Endothelial cell of umbilical vein (primary cell): Measurements from ENCODE around the gene PLD2. TPM values are rescaled to one million over a fixed set of nuclear protein-coding genes. Genes with fewer than 3 reads are reported as not detected.
"Not testable (repeated sequence)": the region's sequence is repeated elsewhere in the genome, so short reads cannot be mapped to it uniquely, and the experiment has no call there.

Experiments
- BruUV-seq: library from RNA; stranded (reverse); fragments of 400-500 nt; replicated peaks from 2 replicates; lab custom pipeline; 2021; lab: Mats Ljungman, UMichigan
- CTCF ChIA-PET: fragments of 300-600, 350-600 bp; sonication (Branson Sonifier 250); formaldehyde crosslinking; loops from one replicate; lab custom pipeline; 2021; ENCODE audit warnings: antibody characterized with exemption, inconsistent platforms; lab: Charles Lee
- POLR2A ChIA-PET: fragments of 300-600, 350-600 bp; sonication (Branson Sonifier 250); formaldehyde crosslinking; loops from one replicate; lab custom pipeline; 2021; ENCODE audit warnings: antibody characterized with exemption, inconsistent platforms; lab: Charles Lee
- DNase-seq: peaks from one replicate; pipeline ENCODE4 v3.0.0-alpha.2; 2011; ENCODE audit warnings: low read depth, low spot score
- FAIRE-seq: peaks from 2 replicates; lab custom pipeline; 2011; peaks lifted over from hg19 to GRCh38; lab: Jason Lieb, UNC
- H2AFZ ChIP-seq: 2 replicates; pipeline ENCODE4 v1.6.0; 2012; ENCODE audit warnings: low read depth, low read length, control low read depth, inconsistent platforms
- H3K27ac ChIP-seq: 2 replicates; pipeline ENCODE4 v1.5.1; 2011; ENCODE audit warnings: low read depth, mild to moderate bottlenecking, control low read depth, low read length, moderate library complexity; ENCODE audit not compliant: insufficient read depth
- H3K27me3 ChIP-seq, 2 experiments: 2 replicates each; pipeline versions ENCODE4 v1.6.0 to v1.6.1; 2011; ENCODE audit warnings: low read length in 2 of 2, mixed read lengths in 1 of 2; ENCODE audit not compliant: control insufficient read depth in 2 of 2, insufficient read depth in 2 of 2
- H3K36me3 ChIP-seq, 2 experiments: 2 replicates in 1 of 2; 3 replicates in 1 of 2; pipeline ENCODE4 v1.5.1; 2011; ENCODE audit warnings: low read length in 2 of 2, mild to moderate bottlenecking in 1 of 2, moderate library complexity in 1 of 2; ENCODE audit not compliant: control insufficient read depth in 2 of 2, insufficient read depth in 2 of 2; ENCODE audit errors: extremely low read depth in 1 of 2
- H3K4me1 ChIP-seq: 3 replicates; pipeline ENCODE4 v1.5.1; 2011; ENCODE audit warnings: mild to moderate bottlenecking, low read length; ENCODE audit not compliant: control insufficient read depth, insufficient read depth; ENCODE audit errors: extremely low read depth
- H3K4me2 ChIP-seq: 2 replicates; pipeline ENCODE4 v1.6.1; 2011; ENCODE audit warnings: low read length, control low read depth, mixed read lengths; ENCODE audit not compliant: insufficient read depth
- H3K4me3 ChIP-seq, 3 experiments: fragments of 200-600 bp in 1 of 3; sonication (generic), shearing (Covaris generic) in 1 of 3; replicated peaks in 1 of 3; 2 replicates each; pipeline ENCODE4 v1.5.1; 2011 to 2016; ENCODE audit warnings: control low read depth in 3 of 3, low read length in 3 of 3, mild to moderate bottlenecking in 2 of 3, inconsistent platforms in 1 of 3, low read depth in 1 of 3, moderate library complexity in 1 of 3; ENCODE audit not compliant: insufficient read depth in 1 of 3
- H3K79me2 ChIP-seq: 2 replicates; pipeline ENCODE4 v1.6.0; 2012; ENCODE audit warnings: low read length, inconsistent platforms; ENCODE audit not compliant: control insufficient read depth, insufficient read depth
- H3K9ac ChIP-seq: replicated peaks from 2 replicates; pipeline ENCODE3; 2011; ENCODE audit warnings: low read length, control low read depth; ENCODE audit not compliant: insufficient read depth; ENCODE audit errors: extremely low read depth
- H3K9me1 ChIP-seq: replicated peaks from 3 replicates; pipeline ENCODE4 v1.6.0; 2011; ENCODE audit warnings: mild to moderate bottlenecking, low read length; ENCODE audit not compliant: control insufficient read depth, insufficient read depth; ENCODE audit errors: extremely low read depth
- H3K9me3 ChIP-seq: replicated peaks from 2 replicates; pipeline ENCODE4 v1.5.1; 2012; ENCODE audit warnings: low read length, inconsistent platforms; ENCODE audit not compliant: control insufficient read depth, insufficient read depth
- H4K20me1 ChIP-seq: replicated peaks from 2 replicates; pipeline ENCODE3; 2011; ENCODE audit warnings: mild to moderate bottlenecking, low read length; ENCODE audit not compliant: control insufficient read depth, insufficient read depth; ENCODE audit errors: extremely low read depth
- EZH2 ChIP-seq: IDR thresholded peaks from 2 replicates; pipeline ENCODE4 v1.6.1; 2012; ENCODE audit warnings: borderline replicate concordance, low read depth, mild to moderate bottlenecking, moderate library complexity, low read length, inconsistent platforms; ENCODE audit not compliant: severe bottlenecking
- MAX ChIP-seq: IDR thresholded peaks from 2 replicates; pipeline ENCODE4 v1.6.1; 2011; ENCODE audit not compliant: insufficient read depth, insufficient read length
- MYC ChIP-seq: IDR thresholded peaks from one replicate; pipeline ENCODE4 v1.6.1; 2011; ENCODE audit warnings: mild to moderate bottlenecking, low read depth, low read length
- POLR2A ChIP-seq: IDR thresholded peaks from 2 replicates; pipeline ENCODE4 v1.6.1; 2012; ENCODE audit warnings: low read depth, mild to moderate bottlenecking, control low read depth, low read length
- dilution Hi-C: fragments of 300-500 bp; cut with MboI; formaldehyde crosslinking; loops from one replicate; pipeline ENCODE4 v1.15.0; 2019; ENCODE audit warnings: low sequenced_read_pairs; ENCODE audit not compliant: extremely low pct_ligation_motif_present
- intact Hi-C: fragments of 100-400 bp; cut with micrococcal nuclease; formaldehyde crosslinking; loops from one replicate; pipeline ENCODE4 v1.10.0; 2022
- polyA plus RNA-seq, 4 experiments: library from polyadenylated mRNA; depleted of rRNA in 3 of 4; stranded (reverse) in 3 of 4; unstranded in 1 of 4; fragments of >200 nt; gene quantifications; 2 replicates each; pipeline versions ENCODE4 v1.2.1 to v1.2.3, GENCODE V29; 2011 to 2012; ENCODE audit warnings: missing spikeins in 1 of 4
- total RNA-seq: library from RNA; stranded (reverse); gene quantifications from 2 replicates; pipeline ENCODE4 v1.2.3, GENCODE V29; 2021

PLD2 gene
- total and polyA plus RNA-seq, 2 donors (not counting 3 experiments of a cell fraction or from before 2014, with no cell fraction given) = 52.3 to 54.7 TPM

DNA sequence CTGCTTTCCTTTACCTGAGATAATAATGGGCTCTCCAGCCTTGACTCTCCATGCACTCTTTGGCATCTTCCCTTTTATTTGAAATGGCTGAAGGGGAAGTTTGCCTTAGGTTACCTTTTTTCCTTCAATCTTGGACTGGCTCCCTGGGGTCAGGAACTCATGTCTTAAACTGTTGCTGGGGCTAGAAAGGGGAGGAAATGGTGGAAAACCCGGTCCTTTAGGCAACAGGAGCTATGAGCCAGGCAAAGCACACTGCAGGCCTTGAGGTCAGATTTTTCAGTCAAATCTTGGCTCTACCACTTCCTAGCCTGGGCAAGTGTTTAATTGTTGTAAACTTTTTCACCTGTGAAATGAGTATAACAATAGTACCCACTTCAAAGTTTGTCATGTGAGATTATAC is 56.4 kb downstream of the PLD2 start:
- Histone ChIP-seq H3K4me1 (peaks cover 22% of the 10 kb centered on the region), H3K9me3 (no peaks in the 10 kb centered on the region), H3K36me3 (peaks cover 0 to 2% of the 10 kb centered on the region in 2 experiments), H3K4me2 (no peak overlapping the region), H3K4me3 (no peak overlapping the region), H3K27ac (no peak overlapping the region), H2AFZ (no peak overlapping the region), H4K20me1 (no peaks in the 10 kb centered on the region), H3K27me3 (no peaks in the 10 kb centered on the region), H3K9ac (no peak overlapping the region), H3K9me1 (no peaks in the 10 kb centered on the region), H3K79me2 (peaks cover 27% of the 10 kb centered on the region)
- FAIRE-seq (no peak), DNase-seq (peak; percentile 25)
- BruUV-seq = no TSS peak
- intact Hi-C loops (no loop called here), dilution Hi-C loops (no loop called here)
- POLR2A ChIA-PET = interaction anchor here (0.6 kb wide), 1 partner anchor 7 kb away, joined by 3 read pairs; no protein-coding TSS in a partner anchor
- CTCF ChIA-PET = interaction anchor here (0.8 to 2.1 kb wide), 3 partner anchors 14 to 76 kb away, joined by 3 to 4 read pairs (median 4); no protein-coding TSS in a partner anchor
- TF ChIP-seq MAX = no peak
- no peak for TF ChIP-seq EZH2
- TF ChIP-seq MYC = no peak
- no peak for TF ChIP-seq POLR2A

GRCh38 chr17:4867535-4867934 is 60.6 kb downstream of the PLD2 start:
- POLR2A ChIA-PET, BruUV-seq: not testable (repeated sequence)
- CTCF ChIA-PET = interaction anchor here (0.9 to 1.5 kb wide), 3 partner anchors 9 to 78 kb away, joined by 3 to 6 read pairs (median 3); no protein-coding TSS in a partner anchor

DNA sequence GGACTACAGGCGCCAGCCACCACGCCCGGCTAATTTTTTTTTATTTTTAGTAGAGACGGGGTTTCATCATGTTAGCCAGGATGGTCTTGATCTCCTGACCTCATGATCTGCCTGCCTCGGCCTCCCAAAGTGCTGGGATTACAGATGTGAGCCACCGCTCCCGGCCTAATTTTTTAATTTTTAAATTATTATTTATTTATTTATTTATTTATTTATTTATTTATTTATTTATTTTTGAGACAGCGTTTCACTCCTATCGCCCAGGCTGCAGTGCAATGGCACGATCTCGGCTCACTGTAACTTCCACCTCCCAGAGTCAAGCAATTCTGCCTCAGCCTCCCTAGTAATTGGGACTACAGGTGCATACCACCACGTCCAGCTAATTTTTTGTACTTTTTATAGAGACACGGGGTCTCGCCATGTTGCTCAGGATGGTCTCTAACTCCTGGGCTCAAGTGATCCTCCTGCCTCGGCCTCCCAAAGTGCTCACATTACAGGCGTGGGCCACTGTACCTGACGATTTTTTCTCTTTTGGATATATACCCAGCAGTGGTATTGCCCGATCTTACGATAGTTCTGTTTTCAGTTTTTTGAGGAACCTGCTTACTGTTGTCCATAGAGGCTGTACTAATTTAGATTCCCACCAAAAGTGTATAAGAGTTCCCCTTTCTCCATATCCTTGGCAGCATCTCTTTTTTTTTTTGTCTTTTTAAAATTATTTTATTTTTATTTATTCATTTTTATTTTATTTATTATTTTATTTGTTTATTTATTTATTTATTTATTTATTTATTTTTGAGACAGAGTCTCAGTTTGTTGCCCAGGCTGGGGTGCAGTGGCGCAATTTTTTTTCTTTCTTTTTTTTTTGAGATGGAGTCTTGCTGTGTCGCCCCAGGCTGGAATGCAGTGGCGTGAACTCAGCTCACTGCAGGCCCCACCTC is 62.4 kb downstream of the PLD2 start:
- CTCF ChIA-PET = interaction anchor here (0.7 kb wide), 1 partner anchor 83 kb away, joined by 4 read pairs; no protein-coding TSS in a partner anchor
- POLR2A ChIA-PET, H3K4me2 ChIP-seq, FAIRE-seq, H3K4me3 ChIP-seq, intact Hi-C loops, H2AFZ ChIP-seq, dilution Hi-C loops, H3K9me3 ChIP-seq, H3K79me2 ChIP-seq, H3K9me1 ChIP-seq, H3K4me1 ChIP-seq, DNase-seq, H3K27me3 ChIP-seq, BruUV-seq, H4K20me1 ChIP-seq, H3K9ac ChIP-seq, H3K36me3 ChIP-seq, H3K27ac ChIP-seq: not testable (repeated sequence)

More at GRCh38 chr17:4867535-4867934, 60.6 kb downstream of the PLD2 start:
- H2AFZ ChIP-seq, H3K79me2 ChIP-seq, H3K4me3 ChIP-seq, H4K20me1 ChIP-seq, H3K27ac ChIP-seq, H3K9me1 ChIP-seq, H3K9ac ChIP-seq, H3K36me3 ChIP-seq, H3K27me3 ChIP-seq, intact Hi-C loops, H3K4me2 ChIP-seq, DNase-seq, FAIRE-seq, H3K9me3 ChIP-seq, H3K4me1 ChIP-seq, dilution Hi-C loops: not testable (repeated sequence)
